Measurements from ENCODE around the gene PLD2. TPM values are rescaled to one million over a fixed set of nuclear protein-coding genes. Genes with fewer than 3 reads are reported as not detected.

Gene PLD2
- total RNA-seq, 1 experiment from 2014 or later = 24.3 TPM

GRCh38 chr17:4815043-4815675, 8.2 kb downstream of the PLD2 start:
- ATAC-seq (no peak), DNase-seq (no peak)
- no peak overlapping the region for H2AFZ ChIP-seq (ENCODE audit: low read length)
- no peaks in the 10 kb centered on the region for H3K4me1 ChIP-seq (ENCODE audit: insufficient read depth, low read length)
- H4K20me1 ChIP-seq (ENCODE audit: low read length) = no peaks in the 10 kb centered on the region
- intact Hi-C loops (cut with micrococcal nuclease) = no loop called here
- no peaks in the 10 kb centered on the region for H3K9me3 ChIP-seq (ENCODE audit: low read length)
- no peak overlapping the region for H3K9ac ChIP-seq (ENCODE audit: low read length)
- no TSS peak for BruUV-seq (replicated peaks)
- H3K27me3 ChIP-seq (ENCODE audit: low read length) = no peaks in the 10 kb centered on the region
- H3K4me2 ChIP-seq (ENCODE audit: low read length) = no peak overlapping the region
- no peaks in the 10 kb centered on the region for H3K79me2 ChIP-seq (ENCODE audit: low read length)
- no peak overlapping the region for H3K27ac ChIP-seq (ENCODE audit: low read length)
- ChIA-PET POLR2A (ENCODE audit: unreplicated experiment) (no interaction called here), CTCF (no interaction called here)
- TF ChIP-seq EZH2 (IDR thresholded peaks at IDR 0.05; ENCODE audit: low read length, unreplicated experiment) = no peak
- TF ChIP-seq CTCF (conservative IDR thresholded peaks at IDR 0.05; ENCODE audit: low read depth, low read length) = peak; percentile 42; the same call in 1 of the 2 replicates
- no peaks in the 10 kb centered on the region for H3K9me2 ChIP-seq (replicated peaks; ENCODE audit: low read length)
- no peak overlapping the region for H3K4me3 ChIP-seq (ENCODE audit: low read length)
- H3F3A ChIP-seq (ENCODE audit: low read length, unreplicated experiment) = no peaks in the 10 kb centered on the region
- H3K36me3 ChIP-seq (ENCODE audit: low read depth, low read length) = no peaks in the 10 kb centered on the region

GRCh38 chr17:4816826-4817225, 9.9 kb downstream of the PLD2 start:
- no peaks in the 10 kb centered on the region for H3K9me3 ChIP-seq (ENCODE audit: low read length)
- H2AFZ ChIP-seq (ENCODE audit: low read length) = no peak overlapping the region
- no peaks in the 10 kb centered on the region for H3K27me3 ChIP-seq (ENCODE audit: low read length)
- DNase-seq (no peak), ATAC-seq (no peak)
- no peaks in the 10 kb centered on the region for H3K36me3 ChIP-seq (ENCODE audit: low read depth, low read length)
- ChIA-PET CTCF (no interaction called here), POLR2A (ENCODE audit: unreplicated experiment) (no interaction called here)
- no peak overlapping the region for H3K4me3 ChIP-seq (ENCODE audit: low read length)
- no peaks in the 10 kb centered on the region for H3F3A ChIP-seq (ENCODE audit: low read length, unreplicated experiment)
- TF ChIP-seq EZH2phosphoT487 (IDR thresholded peaks at IDR 0.05; ENCODE audit: borderline replicate concordance, low read length) = no peak
- TF ChIP-seq CTCF (conservative IDR thresholded peaks at IDR 0.05; ENCODE audit: low read depth, low read length) = no peak
- TF ChIP-seq EZH2 (IDR thresholded peaks at IDR 0.05; ENCODE audit: low read length, unreplicated experiment) = no peak
- intact Hi-C loops (cut with micrococcal nuclease) = no loop called here
- no peak overlapping the region for H3K9ac ChIP-seq (ENCODE audit: low read length)
- no peak overlapping the region for H3K4me2 ChIP-seq (ENCODE audit: low read length)
- H3K79me2 ChIP-seq (ENCODE audit: low read length) = no peaks in the 10 kb centered on the region
- no peak overlapping the region for H3K27ac ChIP-seq (ENCODE audit: low read length)
- H3K4me1 ChIP-seq (ENCODE audit: insufficient read depth, low read length) = no peaks in the 10 kb centered on the region
- no peaks in the 10 kb centered on the region for H3K9me2 ChIP-seq (replicated peaks; ENCODE audit: low read length)
- no peaks in the 10 kb centered on the region for H4K20me1 ChIP-seq (ENCODE audit: low read length)
- no TSS peak for BruUV-seq (replicated peaks)

GRCh38 chr17:4818276-4818675, 11.3 kb downstream of the PLD2 start:
- POLR2A ChIA-PET (ENCODE audit: unreplicated experiment) = no interaction called here
- Histone ChIP-seq H3K9ac (ENCODE audit: low read length) (no peak overlapping the region), H3K79me2 (ENCODE audit: low read length) (no peaks in the 10 kb centered on the region), H3K4me1 (ENCODE audit: insufficient read depth, low read length) (no peaks in the 10 kb centered on the region), H2AFZ (ENCODE audit: low read length) (no peak overlapping the region), H3K9me3 (ENCODE audit: low read length) (no peaks in the 10 kb centered on the region), H3K27ac (ENCODE audit: low read length) (no peak overlapping the region), H3F3A (ENCODE audit: low read length, unreplicated experiment) (no peaks in the 10 kb centered on the region), H3K27me3 (ENCODE audit: low read length) (no peaks in the 10 kb centered on the region), H3K36me3 (ENCODE audit: low read depth, low read length) (no peaks in the 10 kb centered on the region), H3K4me2 (ENCODE audit: low read length) (no peak overlapping the region), H4K20me1 (ENCODE audit: low read length) (no peaks in the 10 kb centered on the region), H3K4me3 (ENCODE audit: low read length) (no peak overlapping the region), H3K9me2 (replicated peaks; ENCODE audit: low read length) (no peaks in the 10 kb centered on the region)
- BruUV-seq (replicated peaks) = no TSS peak
- CTCF ChIA-PET = no interaction called here
- ATAC-seq = no peak
- DNase-seq = no peak
- intact Hi-C loops (cut with micrococcal nuclease) = no loop called here
- TF ChIP-seq EZH2phosphoT487 (IDR thresholded peaks at IDR 0.05; ENCODE audit: borderline replicate concordance, low read length) (no peak), CTCF (conservative IDR thresholded peaks at IDR 0.05; ENCODE audit: low read depth, low read length) (no peak), EZH2 (IDR thresholded peaks at IDR 0.05; ENCODE audit: low read length, unreplicated experiment) (no peak)
